DMS153 treated with DMSO at 0.1 percent for 48 hours (cell line): Measurements from ENCODE around the gene MISP3.

Experiments used
- DNase-seq: peaks from one replicate; lab custom pipeline; 2025; ENCODE audit not compliant: unreplicated experiment; lab: John Stamatoyannopoulos, UW

Gene MISP3

GRCh38 chr19:14102102-14102696 is 29.6 kb downstream of the MISP3 start:
- DNase-seq: no peak

- no peak for DNase-seq
Observed at GRCh38 chr19:14102756-14103155, 30.2 kb downstream of the MISP3 start.

- no peak for DNase-seq
Observed at GRCh38 chr19:14103310-14103709, 30.7 kb downstream of the MISP3 start.

- no peak for DNase-seq
Observed at GRCh38 chr19:14105680-14106079, 33.1 kb downstream of the MISP3 start.

GRCh38 chr19:14106840-14107239 is 34.3 kb downstream of the MISP3 start:
- no peak for DNase-seq

- no peak for DNase-seq
Observed at GRCh38 chr19:14107581-14108461, 35.2 kb downstream of the MISP3 start.

GRCh38 chr19:14110650-14111049 is 38.1 kb downstream of the MISP3 start:
- DNase-seq: no peak

- no peak for DNase-seq
Observed at GRCh38 chr19:14111486-14111885, 38.9 kb downstream of the MISP3 start.

- no peak for DNase-seq
Observed at GRCh38 chr19:14112051-14112808, 39.6 kb downstream of the MISP3 start.

GRCh38 chr19:14112809-14113385 is 40.3 kb downstream of the MISP3 start:
- DNase-seq: no peak

GRCh38 chr19:14113762-14114414 is 41.3 kb downstream of the MISP3 start:
- DNase-seq: no peak

GRCh38 chr19:14114439-14114838 is 41.9 kb downstream of the MISP3 start:
- DNase-seq: no peak

- DNase-seq: no peak
Observed at GRCh38 chr19:14114854-14115253, 42.3 kb downstream of the MISP3 start.

GRCh38 chr19:14115756-14116155 is 43.2 kb downstream of the MISP3 start:
- no peak for DNase-seq

GRCh38 chr19:14116525-14116917 is 43.9 kb downstream of the MISP3 start:
- no peak for DNase-seq

- DNase-seq: no peak
Observed at GRCh38 chr19:14116918-14117578, 44.5 kb downstream of the MISP3 start.

- peak; percentile 95 for DNase-seq
Observed at GRCh38 chr19:14117668-14118164, 45.1 kb downstream of the MISP3 start, which contains the start of gene PRKACA. TSS of gene PRKACA (minus strand) at chr19:14117762. CDS start at chr19:14117547, 215 bp downstream.

GRCh38 chr19:14118165-14119051 is 45.8 kb downstream of the MISP3 start:
- DNase-seq: peak; percentile 26

- no peak for DNase-seq
Observed at GRCh38 chr19:14119146-14119545, 46.6 kb downstream of the MISP3 start.
